NCI-H2171 treated with DMSO at 0.1 percent for 48 hours (cell line): ENCODE measurements around the gene UBXN2A.
"Not testable (repeated sequence)": the region's sequence is repeated elsewhere in the genome, so short reads cannot be mapped to it uniquely, and the experiment has no call there.

Experiments
- DNase-seq: peaks from one replicate; lab custom pipeline; 2025; lab: John Stamatoyannopoulos, UW

Gene UBXN2A

DNA sequence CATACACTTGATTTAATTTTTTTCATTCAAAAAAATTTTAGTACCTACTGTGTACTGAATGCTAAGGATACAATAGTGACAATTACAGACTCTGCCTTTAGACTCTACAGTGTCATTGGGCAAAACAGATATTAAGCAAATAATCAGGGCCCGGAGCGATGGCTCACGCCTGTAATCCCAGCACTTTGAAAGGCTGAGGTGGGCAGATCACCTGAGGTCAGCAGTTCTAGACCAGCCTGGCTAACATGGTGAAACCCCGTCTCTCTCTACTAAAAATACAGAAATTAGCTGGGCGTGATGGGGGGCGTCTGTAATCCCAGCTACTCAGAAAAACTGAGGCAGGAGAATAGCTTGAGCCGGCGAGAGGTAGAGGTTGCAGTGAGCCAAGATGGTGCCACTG, 1.4 kb downstream of the UBXN2A start:
- DNase-seq: no peak

DNA sequence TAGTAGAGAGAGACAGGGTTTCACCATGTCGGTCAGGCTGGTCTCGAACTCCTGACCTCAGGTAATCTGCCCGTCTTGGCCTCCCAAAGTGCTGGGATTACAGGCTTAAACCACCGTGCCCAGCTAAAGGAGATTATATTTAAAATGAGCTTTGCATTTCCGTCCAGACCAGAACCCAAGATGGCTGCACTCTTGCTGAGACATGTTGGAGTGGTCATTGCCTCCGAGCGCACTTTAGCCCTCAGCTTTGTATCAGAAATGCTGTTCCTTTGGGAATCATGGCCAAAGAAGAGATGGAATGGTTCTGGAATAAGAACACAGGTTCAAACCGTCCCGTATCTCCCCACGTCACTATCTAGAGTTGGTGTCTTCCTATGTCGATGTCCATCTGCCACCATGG, 3.4 kb downstream of the UBXN2A start:
- no peak for DNase-seq

DNA sequence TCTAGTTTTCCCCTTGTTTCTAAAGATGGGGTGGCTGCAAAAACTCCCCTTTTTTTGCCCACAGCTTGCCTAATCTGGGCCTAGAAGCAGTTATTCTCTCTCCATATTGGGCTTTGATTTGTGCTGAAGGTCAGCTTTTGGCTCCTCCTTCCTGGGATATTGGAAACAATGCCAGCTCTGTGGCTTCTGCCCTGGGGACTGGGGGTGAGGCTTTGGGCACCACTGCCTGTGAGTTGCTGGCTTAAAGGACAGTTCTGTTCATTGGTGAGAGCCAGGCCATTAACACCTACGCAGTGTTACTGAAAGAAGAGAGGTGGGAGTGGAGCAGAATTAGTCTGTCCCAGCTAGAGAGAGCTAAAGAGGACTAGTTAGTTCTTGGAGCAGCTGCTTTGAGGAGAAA, 4.3 kb downstream of the UBXN2A start:
- DNase-seq: no peak

DNA sequence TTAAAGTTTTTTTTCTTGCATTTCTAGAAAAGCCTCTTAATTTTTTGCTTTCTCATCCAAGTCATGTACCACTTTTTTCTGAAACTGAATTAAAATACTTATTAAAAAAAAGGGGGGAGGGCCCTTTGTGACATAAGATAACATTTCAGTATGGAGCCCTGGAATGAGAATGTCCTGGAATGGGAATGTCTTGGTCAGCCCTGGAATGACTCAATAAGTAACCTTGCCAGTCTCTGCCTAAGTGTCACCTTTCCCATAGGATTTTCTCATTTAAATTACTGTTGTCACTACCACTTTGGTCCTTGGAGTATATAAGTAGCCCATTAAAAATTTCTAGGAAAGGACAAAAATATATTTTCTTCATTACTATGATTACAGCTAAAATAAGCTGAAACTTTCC, 4.7 kb downstream of the UBXN2A start:
- DNase-seq: no peak

DNA sequence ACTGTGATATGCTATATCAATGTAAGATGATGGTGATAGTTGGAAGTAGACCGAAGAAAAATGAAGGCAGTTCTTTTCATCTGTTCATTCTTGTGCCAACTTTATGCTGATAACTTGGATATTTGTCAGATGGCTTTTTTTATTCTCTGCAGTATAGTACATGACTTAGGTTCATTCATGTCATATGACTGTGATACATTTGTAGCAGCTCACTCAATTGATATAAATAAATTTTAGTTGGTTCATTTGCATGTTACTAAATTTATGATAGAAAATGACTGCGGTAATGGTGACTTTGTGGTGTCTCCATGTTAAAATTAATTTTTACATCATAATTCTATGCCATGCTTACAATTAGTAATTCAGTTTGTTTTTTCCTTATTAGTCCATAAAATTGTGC, 7.1 kb downstream of the UBXN2A start:
- DNase-seq: no peak

DNA sequence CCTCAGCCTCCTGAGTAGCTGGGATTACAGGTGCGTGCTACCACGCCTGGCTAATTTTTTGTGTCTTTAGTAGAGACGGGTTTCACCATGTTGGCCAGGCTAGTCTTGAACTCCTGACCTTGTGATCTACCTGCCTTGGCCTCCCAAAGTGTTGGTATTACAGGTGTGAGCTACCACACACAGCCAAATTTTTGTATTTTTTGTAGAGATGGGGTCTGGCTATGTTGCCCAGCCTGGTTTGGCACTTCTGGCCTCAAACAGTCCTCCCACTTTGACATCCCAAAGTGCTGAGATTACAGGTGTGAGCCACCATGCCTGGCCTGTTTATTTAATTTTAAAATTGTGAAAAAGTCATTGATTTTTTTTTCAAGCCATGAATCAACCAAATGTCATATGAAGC, 12.3 kb downstream of the UBXN2A start:
- DNase-seq: not testable (repeated sequence)

DNA sequence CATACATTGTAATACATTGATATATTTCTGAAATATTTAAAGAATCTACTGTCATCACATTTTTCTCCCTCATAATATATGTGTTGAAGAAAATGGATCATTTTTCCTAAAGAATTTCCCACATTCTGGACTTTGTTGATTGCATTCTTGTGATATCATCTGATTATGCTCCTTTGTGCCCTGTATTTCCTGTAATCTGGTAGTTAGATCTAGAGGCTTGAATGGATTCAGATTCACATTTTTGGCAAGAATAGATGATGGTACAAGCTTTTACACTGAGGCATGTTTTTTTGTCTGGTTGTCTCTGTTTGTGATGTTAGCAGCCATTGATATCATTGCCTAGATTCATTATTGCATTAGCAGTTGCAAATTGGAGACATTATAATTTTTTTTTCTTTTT, 13.4 kb downstream of the UBXN2A start:
- no peak for DNase-seq

DNA sequence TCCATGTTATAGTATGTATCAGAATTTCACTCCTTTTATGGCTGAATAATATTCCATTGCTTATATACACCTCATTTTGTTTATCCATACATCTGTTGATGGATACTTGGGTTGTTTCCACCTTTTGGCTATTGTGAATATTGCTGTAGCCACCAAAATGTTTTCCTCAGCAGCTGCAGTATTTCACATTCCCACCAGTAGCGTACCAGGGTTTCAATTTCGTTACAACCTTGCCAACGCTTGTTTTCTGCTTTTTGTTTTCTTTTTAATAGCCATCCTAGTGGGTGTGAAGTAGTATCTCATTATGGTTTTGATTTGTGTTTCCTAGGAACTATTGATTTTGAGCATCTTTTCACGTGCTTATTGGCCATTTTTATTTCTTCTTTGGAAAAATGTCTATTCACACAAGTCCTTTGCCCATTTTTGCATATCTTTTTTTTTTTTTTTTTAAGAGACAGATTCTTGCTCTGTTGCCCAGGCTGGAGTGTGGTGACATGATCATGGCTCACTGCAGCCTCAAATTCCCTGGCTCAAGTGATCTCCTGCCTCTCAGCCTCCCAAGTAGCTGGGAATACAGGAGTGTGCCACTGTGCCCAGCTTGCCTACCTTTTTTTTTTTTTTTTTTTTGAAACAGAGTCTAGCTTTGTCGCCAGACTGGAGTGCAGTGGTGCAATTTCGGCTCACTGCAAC, 14.2 kb downstream of the UBXN2A start:
- DNase-seq: no peak

DNA sequence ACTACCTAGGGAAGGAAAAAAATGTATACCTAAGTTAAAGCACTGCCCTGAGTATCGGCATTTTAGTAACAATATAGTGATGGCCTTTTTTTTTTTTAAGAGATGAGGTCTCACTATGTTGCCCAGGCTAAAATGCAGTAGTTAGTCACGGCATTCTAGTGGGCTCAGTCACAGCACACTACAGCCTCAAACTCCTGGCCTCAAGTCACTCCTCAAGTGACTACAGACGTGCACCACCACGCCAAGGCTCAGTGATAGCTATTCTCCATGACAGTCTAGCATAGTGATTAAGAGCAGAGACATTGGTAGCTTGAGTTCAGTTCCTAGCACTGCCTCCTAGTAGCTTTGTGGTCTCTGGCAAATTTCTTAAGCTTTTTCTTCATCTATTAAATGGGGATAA, 27.6 kb downstream of the UBXN2A start:
- DNase-seq: no peak

DNA sequence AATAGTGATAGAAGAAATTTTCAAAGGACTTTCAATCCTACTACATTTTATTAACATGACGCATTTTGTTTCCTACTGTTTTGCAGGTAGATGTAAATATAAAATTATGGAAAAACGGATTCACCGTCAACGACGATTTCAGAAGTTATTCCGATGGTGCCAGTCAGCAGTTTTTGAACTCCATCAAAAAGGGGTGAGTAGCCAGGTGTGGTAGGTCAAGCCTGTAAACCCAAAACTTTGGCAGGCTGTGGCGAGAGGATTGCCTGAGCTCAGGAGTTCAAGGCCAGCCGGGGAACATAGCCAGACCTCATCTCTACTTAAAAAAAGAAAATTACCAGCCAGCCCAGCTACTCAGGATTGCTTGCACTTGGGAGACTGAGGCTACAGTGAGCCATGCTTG, 36.6 kb downstream of the UBXN2A start:
- DNase-seq: no peak

DNA sequence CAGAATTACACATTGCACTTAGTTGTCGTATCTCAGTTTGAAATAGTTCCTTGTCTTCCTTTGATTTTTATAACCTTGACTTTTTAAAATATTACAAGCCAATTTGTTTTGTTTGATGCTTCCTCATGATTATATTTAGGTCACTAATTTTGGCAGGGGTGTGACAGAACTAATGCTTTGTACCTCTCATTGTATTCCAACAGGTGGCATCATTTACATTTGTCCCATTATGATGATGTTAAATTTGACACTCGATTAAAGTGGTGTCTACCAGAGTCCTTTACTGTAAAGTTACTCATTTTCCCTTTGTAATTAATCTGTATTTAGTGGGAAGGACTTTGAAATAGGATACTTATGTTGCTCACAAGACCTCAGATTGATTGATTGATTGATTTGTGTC, 48.1 kb downstream of the UBXN2A start:
- DNase-seq: peak; percentile 33

DNA sequence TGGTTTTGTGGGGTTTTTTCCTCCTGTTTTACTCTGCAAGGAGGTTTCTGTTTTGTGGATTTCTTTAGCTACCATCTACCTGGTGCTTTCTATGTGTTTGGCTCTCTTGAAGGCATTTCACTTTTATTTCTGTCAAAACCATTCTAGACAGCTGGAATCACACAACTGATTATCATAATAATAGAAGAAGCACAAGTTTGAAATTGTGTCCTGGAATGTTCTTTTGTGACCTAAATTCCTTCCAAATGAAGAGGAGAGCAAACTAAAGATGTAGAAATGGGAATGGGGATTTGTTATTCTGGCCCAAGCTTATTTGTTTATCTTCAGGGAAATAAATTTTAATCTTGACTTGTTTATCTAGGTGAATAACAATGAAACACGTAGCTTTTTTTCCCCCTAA, 52.7 kb downstream of the UBXN2A start:
- no peak for DNase-seq

DNA sequence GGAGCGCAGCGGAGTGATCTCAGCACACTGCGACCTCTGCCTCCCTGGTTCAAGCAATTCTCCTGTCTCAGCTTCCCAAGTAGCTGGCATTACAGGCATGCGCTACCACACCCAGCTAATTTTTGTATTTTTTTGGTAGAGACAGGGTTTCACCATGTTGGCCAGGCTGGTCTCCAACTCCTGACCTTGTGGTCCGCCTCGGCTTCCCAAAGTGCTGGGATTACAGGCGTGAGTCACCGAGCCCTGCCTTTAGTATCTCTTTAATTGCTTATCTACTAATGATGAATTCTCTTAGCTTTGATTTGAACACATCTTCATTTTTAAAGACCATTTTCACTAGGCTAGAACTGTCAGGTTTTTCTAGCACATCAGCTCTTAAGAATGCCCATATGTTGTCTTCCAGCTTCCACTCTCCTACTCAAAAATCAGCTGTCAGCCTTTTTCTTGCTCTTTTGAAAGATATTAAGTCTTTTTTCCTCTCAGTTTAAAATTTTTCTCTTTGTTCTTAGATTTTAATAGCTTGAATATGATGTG, 53.5 kb downstream of the UBXN2A start:
- no peak for DNase-seq

DNA sequence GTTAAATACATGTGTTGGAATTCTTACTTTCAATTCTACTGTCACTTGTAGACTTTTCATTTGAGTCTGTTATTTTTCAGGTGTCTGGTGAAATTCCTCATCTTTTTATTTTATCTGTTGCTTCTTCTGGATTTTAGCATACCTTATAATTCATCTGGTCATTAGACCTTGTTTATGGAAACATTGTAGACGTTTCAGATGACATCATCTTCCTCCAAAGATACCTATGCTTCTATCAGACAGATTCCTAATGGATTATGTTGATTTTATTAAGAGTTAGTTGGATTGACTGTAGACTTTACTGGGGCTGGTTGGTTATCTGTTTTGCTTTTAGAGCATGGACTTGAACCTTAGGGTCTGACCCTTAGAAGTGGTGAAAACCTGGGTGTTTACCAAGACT, 54.3 kb downstream of the UBXN2A start:
- no peak for DNase-seq

DNA sequence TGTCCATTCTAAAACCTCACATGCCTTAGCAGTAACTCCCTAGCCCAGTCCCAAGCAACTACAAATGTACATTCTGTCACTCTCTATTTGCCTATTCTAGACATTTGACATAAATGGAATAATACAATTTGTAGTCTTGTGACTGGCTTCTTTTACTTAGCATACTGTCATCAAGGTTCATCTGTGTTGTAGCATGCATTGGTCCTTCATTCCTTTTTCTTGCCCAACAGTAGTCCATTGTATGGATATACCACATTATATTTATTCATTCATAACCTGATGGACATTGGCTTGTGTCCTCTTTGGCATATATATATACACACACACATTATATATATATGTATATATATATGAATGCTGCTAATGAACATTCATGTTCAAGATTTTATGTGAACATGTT, 67.4 kb downstream of the UBXN2A start:
- no peak for DNase-seq

DNA sequence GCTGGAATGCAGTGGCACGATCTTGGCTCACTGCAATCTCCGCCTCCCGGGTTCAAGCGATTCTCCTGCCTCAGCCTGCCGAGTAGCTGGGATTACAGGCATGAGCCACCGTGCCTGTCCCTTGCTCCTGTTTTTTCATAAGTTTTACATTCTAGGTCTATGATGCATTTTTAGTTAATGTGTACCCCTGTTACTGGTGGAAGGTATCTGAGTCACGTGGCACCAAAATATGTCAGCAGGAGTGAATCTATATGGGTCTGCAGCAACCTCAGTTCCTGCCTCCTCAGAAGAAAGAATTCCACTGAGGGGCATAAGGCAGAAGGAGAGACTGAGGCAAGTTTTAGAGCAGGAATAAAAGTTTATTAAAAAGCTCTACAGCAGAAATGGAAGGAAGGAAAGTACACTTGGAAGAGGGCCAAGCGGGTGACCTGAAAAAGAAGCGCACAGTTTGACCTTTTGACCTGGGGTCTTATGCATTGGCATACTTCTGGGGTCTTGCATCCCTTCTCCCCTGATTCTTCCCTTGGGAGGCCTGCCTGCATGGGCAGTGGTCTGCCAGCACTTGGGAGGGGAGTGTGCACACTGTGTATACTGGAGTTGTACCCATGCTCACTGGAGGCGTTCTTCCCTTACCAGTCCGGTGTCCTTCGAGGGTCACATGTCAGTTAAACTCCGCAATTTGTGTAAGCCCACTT, 68.6 kb downstream of the UBXN2A start:
- DNase-seq: no peak

DNA sequence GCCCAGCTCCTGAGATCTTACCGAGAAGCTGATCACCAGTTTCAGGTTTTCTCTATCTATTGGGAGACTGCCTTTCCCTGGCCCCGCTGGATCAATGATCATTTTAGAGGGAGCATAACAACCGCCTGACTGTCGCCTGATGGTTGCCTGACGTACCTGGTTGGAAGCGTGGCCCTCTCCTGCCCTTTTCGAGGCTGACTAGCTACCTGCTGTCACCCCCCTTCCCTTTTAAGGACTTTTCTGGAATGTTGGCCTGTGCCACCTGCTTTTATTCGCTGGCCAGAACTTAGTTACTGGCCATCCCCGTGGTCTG, 69.1 kb downstream of the UBXN2A start:
- DNase-seq: no peak

DNA sequence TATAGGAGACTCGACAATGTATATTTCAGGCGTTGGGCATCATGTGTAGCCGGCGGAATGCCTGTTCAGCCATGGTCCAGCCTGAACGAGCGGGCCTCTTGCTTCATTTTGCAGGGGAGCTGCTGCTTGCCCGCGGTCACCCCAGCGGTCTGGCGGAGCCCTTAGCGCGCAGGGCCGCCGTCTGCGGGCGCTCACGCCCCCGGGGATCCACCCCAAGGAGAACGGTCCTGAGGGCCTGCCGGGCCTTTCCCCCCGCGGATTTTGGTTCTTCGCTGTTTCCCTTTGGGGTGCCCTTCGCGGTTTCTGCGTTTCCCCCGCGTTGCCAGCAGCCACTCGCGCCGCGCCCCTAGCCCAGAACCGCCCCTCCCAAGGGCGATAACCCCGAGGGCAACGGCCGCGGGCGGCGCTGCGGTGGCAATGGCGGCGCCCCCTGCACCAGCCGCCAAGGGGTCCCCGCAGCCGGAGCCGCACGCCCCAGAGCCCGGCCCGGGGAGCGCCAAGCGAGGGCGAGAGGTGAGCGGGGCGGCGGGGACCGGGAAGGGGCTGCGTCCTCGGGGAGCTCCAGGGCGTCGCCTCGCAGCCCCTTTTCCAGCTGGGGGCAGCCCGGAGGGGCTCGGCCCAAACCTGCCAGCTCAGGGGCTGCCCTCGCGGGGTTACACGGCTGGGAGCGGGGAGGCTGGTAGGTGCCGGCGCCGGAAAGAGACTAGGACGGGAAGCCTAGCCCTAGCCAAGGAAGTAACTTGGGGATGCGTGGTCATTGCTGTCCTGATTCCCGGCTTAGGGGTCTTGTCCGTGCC, 69.6 kb downstream of the UBXN2A start, which contains the start of gene MFSD2B:
MFSD2B (plus strand) TSS at position 406 of the 797 bp plus-strand sequence; CDS start at position 418, 12 bp downstream.
- no peak for DNase-seq

DNA sequence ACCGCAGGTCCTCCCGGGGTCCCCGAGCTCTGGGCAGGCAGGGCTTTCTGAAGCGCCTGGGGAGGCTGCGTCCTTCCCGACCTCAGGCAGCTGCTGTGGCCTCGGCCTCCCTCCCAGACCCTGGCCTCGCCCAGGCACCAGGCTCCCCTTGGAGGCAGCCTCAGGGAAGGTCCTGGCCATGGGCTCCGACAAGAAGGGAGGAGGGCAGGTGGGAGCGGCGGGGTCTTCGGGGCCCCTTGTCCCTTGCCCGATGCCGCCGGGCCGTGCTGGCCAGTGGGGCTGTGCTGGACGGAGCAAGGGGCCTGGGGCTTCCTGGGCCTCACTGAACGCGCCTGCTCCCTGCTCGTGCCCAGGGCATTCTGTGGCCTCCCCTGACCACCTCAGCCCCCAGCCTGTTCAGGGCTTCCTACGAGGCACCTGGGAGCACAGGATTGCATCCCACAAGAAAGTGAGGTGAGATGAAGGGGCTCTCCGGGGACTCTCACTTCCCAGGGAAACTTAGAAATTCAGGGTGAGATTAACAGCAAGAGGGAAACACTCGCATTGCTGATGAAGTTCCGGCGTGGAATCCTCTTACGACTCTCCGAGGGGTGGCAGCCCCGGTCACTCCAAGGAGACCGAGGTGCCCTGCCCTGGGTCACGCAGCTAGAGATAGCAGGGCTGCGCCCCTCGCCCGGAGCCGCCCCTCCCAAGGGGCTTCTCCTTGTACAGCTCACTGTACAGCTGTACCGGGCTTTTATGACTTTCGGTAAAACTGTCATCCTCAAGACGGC, 70.4 kb downstream of the UBXN2A start:
- DNase-seq: no peak

DNA sequence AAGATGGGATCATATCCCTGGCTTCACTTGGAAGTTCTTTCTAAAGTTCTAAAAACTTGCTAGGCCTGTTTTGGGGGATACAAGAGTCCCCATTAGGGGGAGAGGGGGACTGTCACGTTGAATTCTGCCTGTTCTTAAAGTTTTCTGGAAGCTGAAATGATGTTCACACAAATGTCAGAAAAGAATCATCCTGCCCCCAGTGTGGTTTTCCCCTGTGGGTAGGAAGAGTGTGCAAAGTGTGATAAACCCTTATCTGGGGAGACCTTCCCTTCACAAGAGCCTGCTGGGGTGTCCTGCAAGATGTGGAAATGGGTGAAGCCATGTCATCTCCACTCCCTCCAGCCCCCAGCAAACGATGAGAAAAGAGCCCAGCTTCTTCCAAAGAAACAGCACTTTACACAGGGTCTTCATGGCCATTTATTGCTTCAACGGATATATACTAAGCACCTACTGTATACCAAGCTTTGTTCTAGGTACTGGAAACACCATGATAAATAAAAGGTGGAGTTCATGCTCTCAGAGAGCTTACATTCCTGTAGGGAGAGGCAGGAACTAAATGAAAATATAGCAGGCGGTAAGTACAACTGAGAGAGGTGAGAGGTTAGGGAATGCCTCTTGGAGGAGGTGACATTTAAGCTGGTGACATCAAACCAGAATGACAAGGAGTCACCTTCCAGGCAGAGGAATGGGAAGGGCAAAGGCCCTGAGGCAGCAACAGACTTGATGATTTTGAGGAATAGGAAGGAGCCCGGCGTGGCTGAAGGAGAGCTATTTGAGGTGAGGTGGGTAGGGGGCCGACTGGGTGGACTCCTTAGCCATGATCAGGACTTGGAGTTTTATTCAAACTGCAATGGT, 71.2 kb downstream of the UBXN2A start:
- DNase-seq: no peak

DNA sequence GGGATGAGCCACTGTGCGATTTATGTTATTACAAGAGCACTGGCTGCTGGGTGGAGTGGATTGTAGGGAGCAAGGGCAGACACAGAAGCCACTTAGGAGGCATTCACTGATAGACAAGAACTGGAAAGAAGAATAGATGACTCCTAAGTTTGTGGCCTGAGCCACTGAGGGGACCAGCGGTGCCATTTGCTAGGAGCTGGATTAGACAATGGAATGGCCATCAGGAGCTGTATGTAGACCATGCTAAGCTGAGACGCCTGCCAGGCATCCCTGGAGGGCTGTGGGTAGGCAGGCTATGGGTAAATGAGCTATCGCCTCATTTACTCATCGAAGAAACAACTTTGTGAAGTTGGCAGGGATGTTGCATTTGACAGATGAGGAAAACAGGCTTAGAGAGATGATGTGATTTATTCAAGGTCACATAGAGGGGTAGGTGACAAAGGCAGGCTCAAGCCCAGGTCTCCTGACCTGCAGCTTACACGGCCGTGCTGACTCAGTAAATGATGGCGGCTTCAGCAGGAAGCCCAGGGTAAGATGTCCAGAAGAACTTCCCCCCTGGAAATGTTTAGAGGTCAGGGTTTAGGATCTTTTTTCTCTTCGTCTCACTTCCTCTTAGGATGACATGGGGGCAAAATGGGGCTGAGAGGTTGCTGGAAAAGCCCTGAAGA, 72.4 kb downstream of the UBXN2A start:
- DNase-seq: no peak
